HG02981 (cell line): Measurements from ENCODE around the gene ZNF536.
"Not testable (repeated sequence)": the region's sequence is repeated elsewhere in the genome, so short reads cannot be mapped to it uniquely, and the experiment has no call there.

Source experiments
- ATAC-seq: cut with Tn5 transposase; IDR thresholded peaks from one replicate; pipeline ENCODE4 v1.9.1; 2021; ENCODE audit warnings: mild to moderate bottlenecking, moderate library complexity; ENCODE audit not compliant: unreplicated experiment

The ZNF536 gene

DNA sequence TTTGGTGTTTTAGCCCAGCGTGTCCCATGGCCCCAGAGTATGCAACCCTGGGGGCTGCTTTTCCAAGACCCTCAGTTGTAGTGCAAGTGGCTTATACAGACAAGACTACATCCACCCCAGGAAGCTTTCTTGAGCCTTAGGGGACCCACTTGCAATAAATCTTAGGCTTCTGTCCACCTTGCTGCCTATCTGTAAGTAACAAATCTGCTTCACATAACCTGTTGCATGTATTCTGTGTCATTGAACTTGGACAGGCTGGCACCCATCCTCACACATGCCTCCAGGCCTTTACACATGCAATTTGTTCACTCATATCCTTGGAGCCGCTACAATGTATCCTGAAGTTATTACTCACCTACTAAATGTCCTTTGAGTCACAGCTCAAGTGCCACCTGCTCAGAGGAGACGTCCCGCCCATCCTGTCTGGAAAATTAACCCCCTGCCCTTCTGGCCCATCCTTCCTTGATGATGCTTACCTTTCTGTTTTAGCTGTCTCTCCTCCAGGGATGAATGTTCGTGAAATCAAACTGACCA is 101.2 kb downstream of the ZNF536 start:
- ATAC-seq = no peak

DNA sequence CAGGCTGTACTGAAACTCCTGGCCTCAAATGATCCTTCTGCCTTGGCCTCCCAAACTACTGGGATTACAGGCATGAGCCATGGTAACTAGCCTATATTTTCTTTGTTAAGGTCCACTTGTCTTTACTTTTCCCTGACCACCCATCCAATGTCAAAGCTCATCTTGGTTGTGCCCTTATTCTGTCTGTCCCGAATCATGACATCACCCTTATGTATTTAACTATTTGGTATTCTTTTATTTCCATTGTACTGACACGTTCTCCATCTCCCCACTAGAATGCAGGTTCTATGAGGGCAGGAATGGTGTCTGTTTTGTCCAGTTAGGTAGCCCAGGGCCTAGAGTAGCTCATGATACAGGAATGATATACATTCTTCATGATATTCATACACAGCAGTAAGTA is 104.8 kb downstream of the ZNF536 start:
- no peak for ATAC-seq

GRCh38 chr19:30479231-30479630 is 107.0 kb downstream of the ZNF536 start:
- no peak for ATAC-seq

DNA sequence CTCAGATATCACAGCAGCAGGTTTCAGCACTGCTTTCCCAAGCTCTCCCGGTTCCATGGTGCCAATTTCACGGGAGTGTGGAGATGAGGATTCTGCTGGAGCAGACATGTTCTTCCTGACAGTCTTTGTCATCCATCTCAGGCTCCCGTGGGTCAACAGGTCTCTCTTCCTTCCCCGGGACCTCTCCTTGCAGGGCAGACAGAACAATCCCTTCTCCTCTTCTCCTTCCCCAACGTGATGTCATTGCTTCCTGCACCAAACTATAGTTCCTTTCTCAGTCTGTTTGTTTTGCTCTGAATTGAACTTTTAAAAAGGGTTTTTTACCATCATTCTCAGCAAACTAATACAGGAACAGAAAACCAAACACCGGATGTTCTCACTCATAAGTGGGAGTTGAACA is 107.9 kb downstream of the ZNF536 start:
- no peak for ATAC-seq

GRCh38 chr19:30481063-30481462 is 108.9 kb downstream of the ZNF536 start:
- no peak for ATAC-seq

DNA sequence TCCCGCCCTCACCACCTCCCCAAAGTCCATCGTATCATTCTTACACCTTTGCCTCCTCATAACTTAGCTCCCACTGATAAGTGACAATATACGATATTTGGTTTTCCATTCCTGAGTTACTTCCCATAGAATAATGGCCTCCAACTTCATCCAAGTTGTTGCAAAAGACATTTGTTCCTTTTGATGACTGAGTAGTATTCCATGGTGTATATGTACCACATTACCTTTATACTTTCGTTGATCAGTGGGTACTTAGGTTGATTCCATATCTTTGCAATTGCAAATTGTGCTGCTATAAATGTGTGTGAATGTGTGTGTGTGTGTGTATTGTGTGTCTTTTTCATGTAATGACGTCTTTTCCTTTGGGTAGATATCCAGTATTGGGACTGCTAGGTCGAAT is 109.6 kb downstream of the ZNF536 start:
- no peak for ATAC-seq

DNA sequence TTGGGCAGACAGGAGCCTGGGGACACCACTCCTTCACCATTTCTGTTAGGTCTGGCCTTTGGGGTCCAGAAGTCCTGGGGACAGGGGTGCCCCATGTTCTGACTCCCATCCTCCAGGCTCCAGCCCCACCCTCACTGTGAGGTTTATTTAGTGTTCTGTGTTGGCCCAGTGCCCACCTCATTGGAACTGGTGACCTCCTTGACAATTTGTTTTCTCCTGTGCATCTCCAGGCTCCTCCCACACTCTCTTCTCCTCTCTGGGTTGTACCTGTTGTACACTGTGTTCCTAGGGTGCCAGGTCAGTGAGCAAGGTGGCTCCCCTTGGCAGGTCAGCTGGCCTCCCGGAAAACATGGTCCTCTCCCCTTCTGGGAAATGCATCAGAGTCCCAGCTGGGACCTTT is 110.8 kb downstream of the ZNF536 start:
- no peak for ATAC-seq

DNA sequence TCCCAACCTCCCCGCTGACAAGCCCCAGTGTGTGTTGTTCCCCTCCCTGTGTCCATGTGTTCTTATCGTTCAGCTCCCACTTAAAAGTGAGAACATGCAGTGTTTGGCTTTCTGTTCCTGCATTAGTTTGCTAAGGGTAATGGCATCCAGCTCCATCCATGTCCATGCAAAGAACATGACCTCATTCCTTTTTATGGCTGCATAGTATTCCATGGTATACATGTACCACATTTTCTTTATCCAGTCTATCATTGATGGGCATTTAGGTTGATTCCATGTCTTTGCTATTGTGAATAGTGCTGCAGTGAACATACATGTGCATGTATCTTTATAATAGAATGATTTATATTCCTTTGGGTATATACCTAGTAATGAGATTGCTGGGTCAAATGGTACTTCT is 114.1 kb downstream of the ZNF536 start:
- not testable (repeated sequence) for ATAC-seq

DNA sequence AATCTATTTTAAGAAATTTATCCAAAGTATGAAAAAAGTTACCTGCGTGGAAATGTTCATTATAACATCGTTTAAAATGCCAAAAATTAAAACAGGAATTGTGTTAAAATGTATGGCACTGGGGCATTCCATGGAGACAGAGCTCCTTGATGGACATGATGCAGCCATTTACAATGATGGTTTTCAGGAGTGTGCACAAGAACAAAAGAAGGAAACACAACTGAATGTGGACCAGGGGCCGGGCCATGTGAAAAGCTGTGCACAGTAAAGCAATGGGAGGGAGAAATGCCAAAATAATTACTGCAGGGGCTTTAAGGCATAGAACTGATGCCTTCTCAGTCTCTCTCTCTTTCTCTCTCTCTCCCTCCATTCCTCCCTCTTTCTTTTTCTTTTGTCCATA is 115.0 kb downstream of the ZNF536 start:
- no peak for ATAC-seq

DNA sequence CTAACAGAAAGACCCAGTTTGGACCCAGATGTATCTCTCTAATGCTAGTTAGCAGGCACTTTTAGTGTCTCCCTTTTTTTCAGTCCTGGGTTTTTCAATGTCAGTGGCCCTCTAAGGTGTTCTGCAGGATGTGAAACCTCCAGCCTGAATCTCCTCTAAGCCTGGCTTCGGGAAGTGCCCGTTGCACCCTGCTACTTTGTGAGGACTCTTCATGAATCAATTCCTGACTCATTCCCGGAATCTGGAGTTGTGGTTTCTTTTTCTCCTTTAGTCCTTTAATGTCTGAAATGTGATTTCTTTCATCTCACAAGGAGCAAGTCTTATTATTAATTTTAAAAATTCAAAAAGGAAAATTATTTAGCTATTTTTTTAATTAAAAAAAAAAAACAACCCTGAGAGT is 116.0 kb downstream of the ZNF536 start:
- no peak for ATAC-seq

GRCh38 chr19:30490760-30491159 is 118.6 kb downstream of the ZNF536 start:
- no peak for ATAC-seq

GRCh38 chr19:30492586-30493270 is 120.5 kb downstream of the ZNF536 start:
- no peak for ATAC-seq

GRCh38 chr19:30497034-30497433 is 124.8 kb downstream of the ZNF536 start:
- ATAC-seq = no peak

- not testable (repeated sequence) for ATAC-seq
These were observed 125.9 kb downstream of the ZNF536 start for GRCh38 chr19:30498085-30498484.

DNA sequence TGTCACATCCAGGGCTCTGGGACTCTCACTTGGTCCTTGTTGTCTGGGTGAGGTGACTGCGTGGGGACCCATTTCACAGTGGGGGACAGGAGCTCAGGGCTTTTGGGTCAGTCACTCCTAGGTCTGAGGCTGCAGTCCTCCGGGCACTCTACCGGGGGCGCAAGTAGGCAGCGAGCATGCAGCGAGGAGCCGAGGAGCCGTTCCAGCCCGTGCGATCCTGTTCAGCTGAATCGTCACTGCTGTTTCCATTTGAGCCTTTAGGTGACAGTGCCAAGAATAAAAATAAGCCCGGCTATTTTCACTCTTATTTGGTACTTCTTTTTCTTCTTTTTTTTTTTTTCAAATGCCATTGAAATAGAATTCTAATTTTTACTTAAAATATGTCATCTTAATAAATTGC is 126.5 kb downstream of the ZNF536 start:
- no peak for ATAC-seq

GRCh38 chr19:30504272-30504671 is 132.1 kb downstream of the ZNF536 start:
- ATAC-seq = no peak

DNA sequence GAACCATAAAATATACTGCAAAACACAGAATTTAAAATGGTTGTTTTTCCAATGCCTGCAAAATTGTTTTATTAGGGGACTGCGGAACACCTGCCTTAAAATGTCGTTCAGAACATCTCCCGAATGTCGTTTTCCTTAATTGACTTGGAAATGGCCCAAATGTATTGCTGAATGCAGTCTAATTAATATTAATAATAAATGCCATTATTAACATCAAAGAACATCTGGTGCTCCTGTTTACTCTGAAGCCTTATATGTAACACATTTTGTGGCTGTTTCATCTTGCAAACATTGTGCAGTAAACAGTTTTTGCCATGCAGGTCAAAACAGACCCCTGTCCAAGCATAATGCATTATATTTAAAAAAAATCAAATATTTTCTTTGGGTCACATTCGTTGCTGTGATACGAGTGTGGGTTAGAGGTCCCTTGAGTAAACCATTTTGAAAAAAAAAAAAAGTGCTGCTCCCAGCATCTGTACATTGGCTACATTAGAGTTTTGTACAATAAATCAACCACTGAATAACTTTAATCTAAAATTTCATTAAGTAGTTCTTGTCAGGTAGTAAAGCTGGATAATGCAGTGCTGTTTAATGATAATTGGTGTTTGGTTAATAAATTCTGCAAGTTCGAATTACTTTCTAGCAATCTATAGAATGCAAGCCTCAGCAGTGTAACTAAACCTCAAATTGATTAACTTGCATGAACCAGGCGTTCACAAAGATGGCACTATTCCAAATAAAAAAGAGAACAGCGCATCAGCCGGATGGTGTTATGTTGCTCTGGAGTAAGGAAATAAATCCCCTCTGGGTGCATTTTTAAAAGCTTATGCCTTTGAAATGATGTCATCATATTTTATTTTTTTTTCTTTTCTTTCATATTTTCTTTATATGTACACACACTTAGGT is 140.2 kb downstream of the ZNF536 start:
- ATAC-seq = no peak

- ATAC-seq = no peak
These were observed 140.9 kb downstream of the ZNF536 start for GRCh38 chr19:30513082-30513411.

GRCh38 chr19:30516111-30516510 is 143.9 kb downstream of the ZNF536 start:
- no peak for ATAC-seq

DNA sequence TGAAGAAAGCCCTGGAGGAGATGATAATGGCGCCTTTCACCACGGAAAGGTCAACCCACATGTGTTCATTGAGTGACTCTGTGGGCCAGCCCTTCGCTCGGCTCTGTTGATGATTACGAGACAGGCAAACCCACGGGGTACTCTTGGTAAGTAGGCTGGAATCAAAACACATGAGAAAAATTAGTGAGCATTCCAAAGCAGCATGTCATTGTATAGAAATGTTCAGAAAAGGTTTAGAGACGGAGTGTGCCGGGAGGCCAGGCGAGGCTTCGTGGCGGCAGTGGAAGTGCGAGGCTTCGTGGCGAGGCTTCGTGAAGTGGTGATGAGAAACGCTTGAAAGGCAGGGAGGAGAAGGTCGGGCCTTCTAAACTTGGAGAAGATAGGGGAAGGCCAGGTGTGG is 144.3 kb downstream of the ZNF536 start:
- no peak for ATAC-seq

DNA sequence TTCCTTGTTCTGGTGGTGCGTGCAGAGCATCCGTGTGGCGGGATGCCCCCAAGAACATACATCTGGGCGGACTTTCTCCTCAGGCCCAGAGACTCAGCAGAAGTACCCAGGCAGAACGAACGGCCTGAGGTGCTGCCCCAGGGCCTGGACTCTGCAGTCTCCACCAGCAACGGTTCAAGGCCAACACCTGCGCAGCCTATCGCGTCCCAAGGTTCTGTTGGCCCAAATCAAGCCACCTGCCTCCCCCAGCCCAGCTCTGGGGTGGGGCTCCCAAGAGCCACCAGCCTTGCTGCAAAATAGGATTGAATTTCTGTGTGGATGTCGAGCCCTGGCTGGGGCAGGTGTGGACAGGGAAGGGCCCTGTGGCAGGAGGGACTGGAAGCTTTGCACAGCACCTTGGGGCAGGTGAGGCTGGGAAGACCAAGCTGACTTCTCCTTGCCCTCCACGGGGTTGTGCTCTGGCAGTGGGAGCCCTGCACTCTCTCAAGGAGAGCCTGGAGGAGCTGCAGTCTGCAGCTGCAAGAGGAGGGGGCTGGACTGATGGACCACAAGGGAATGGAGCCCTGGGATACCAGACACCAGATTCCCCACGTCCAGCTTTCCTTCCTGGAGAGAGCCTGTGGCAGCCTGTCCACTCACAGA is 146.9 kb downstream of the ZNF536 start:
- ATAC-seq = no peak
